UCSD-AML1 (cell line): ENCODE results near the gene PACS1.

Experiments used
- DNase-seq: peaks from one replicate; lab custom pipeline; 2025; ENCODE audit not compliant: unreplicated experiment; lab: John Stamatoyannopoulos, UW

Gene PACS1

GRCh38 chr11:66133216-66133775 is 63.2 kb downstream of the PACS1 start:
- DNase-seq = no peak

GRCh38 chr11:66136752-66137123 is 66.7 kb downstream of the PACS1 start:
- no peak for DNase-seq

GRCh38 chr11:66139817-66140404 is 69.8 kb downstream of the PACS1 start:
- DNase-seq = no peak

GRCh38 chr11:66142370-66143263 is 72.5 kb downstream of the PACS1 start:
- DNase-seq = no peak

DNA sequence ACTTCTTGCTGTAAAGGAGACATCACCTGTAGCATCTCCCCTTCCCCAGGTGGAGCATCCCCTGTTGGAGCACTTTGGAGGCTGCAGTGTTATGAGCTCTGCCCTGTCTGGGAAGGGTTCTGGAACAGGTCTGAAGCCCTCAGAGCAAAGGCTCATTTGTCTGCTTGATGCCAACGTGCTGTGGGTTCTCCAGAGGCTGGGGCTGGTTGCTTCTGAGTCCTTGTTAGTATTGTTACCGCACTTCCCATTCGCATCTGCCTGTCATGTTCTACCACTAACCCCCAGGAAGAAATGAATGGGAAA is 73.1 kb downstream of the PACS1 start:
- DNase-seq = no peak

GRCh38 chr11:66143996-66144678 is 74.1 kb downstream of the PACS1 start:
- no peak for DNase-seq

DNA sequence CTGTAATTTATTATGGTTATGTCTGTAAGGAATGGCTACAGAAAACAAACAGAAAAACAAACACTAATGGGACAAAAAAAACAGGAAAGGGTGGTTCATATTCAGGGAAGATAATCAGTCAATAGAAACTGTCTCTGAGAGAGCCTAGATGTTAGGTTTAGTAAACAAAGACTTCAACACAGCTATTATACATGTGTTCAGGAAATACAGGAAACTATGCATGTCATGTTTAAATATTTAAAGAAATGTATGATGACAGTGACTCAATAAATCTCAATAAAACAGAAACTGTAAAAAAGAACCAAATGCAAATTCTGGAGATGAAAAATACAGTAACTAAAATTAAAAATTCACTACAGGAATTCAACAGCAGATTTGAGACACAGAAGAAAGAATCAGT is 76.0 kb downstream of the PACS1 start:
- DNase-seq = no peak

GRCh38 chr11:66146940-66147339 is 76.9 kb downstream of the PACS1 start:
- DNase-seq = no peak

- DNase-seq = no peak
These were observed 80.1 kb downstream of the PACS1 start for GRCh38 chr11:66150140-66150539.

DNA sequence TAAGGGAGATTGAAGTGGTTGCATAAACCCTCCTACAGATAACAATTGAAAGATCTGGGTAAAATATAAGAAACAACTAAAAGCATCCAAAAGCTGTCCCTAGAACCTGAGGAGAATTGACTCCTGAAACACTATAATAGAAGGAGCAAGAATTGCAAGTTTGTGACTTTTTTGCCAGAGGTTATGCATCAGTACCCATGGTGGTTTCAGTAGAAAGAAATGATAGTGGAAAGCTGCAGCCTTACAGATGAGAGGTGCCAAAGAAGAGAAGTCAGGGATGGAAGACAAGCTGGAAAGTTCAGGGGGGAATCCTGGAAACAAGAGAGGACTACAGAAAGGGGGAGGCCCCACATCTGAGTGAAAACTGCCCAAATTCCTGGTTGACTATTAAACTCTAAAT is 80.7 kb downstream of the PACS1 start:
- no peak for DNase-seq

- DNase-seq = no peak
These were observed 81.2 kb downstream of the PACS1 start for GRCh38 chr11:66151273-66151672.

DNA sequence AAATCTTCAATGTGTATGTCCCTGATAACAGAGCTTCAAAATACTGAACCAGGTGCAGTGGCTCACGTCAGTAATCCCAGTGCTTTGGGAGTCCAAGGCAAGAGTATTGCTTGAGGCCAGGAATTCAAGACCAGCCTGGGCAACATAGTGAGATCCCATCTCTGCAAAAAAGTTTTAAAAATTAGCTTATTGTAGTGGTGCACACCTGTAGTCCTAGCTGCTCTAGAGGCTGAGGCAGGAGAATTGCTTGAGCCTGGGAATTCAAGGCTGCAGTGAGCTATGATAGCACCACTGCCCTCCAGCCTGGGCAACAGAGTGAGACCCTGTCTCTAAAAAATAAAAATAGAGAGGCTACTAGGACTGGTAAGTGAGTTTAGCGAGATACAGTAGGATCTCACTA is 84.0 kb downstream of the PACS1 start:
- DNase-seq = no peak

DNA sequence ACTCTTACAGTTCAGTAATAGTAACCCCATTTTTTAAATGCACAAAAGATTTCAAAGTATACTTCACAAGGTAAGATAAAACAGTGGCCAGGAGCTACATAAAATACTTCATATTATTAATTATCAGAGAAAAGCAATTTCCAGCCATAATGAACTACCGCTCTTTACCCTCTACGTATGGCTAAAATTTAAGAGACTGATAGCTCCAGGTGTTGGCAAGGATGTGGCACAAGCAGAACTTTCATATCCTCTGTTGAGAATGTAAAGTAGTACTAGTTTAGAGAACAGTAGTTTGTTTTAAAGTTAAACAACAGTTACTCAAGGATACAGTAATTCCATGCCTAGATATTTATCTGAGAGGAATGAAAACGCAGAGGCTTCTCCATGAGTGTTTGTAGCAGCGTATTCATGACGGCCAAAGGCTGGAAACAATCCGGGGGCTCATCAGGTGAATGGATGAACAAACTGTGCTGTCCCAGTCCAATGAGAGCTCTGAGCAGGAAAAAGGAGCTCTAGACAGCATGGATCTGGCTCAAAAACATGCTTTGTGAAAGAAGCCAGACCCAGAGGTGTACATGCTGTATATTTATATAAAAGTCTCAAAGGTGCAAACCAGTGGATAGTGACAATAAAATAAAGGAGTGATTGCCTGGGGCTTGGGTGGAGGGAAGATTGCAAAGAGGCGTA is 85.5 kb downstream of the PACS1 start:
- DNase-seq = no peak

- DNase-seq = no peak
These were observed 87.3 kb downstream of the PACS1 start for GRCh38 chr11:66157182-66157864.

- no peak for DNase-seq
These were observed 88.1 kb downstream of the PACS1 start for GRCh38 chr11:66158156-66158555.

- no peak for DNase-seq
These were observed 89.4 kb downstream of the PACS1 start for GRCh38 chr11:66159324-66159984.

GRCh38 chr11:66160709-66161108 is 90.6 kb downstream of the PACS1 start:
- no peak for DNase-seq

GRCh38 chr11:66168289-66168688 is 98.2 kb downstream of the PACS1 start:
- DNase-seq = no peak

DNA sequence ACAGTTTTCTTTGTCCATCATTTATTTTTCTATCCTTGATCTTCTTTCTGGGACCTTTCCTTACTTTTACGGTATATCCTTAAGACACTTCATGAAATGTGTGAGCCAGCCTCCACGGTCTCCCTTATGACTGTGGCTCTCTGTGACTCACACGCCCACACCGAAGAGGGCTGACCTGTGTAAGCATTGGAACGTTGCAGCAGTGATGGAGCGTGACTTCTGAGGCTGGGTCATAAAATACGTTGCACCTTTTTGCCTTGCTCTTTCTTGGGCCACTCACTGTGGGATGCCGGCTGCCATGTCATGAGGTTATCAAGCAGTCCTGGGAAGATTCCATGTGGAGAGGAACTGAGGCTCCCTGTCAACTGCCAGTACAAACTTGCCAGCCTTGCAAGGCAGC is 102.1 kb downstream of the PACS1 start:
- no peak for DNase-seq

DNA sequence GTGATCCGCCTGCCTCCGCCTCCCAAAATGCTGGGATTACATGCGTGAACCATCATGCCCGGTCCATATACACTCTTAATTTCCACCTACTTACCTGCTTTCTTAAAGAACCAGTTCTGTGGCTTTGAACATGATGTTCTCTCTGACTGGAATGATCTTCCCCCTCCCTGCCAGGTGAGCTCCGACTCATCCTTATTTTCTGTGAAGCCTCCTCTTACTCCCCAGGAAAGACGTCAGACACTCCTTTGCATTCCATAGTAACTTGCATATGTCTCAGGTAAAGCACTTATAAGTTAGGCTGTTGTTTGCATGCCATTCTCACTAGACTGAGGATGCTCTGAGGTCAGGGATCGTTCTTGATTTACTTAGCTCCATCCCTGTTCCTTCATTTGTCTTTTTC is 106.6 kb downstream of the PACS1 start:
- DNase-seq = no peak
